GM19467 (cell line): Measurements from ENCODE around the gene PDPN.
"Not testable (repeated sequence)": the region's sequence is repeated elsewhere in the genome, so short reads cannot be mapped to it uniquely, and the experiment has no call there.

Source experiments
- ATAC-seq: cut with Tn5 transposase; IDR thresholded peaks from one replicate; pipeline ENCODE4 v1.9.1; 2021; ENCODE audit warnings: mild to moderate bottlenecking, moderate library complexity; ENCODE audit not compliant: unreplicated experiment

PDPN gene, protein sequence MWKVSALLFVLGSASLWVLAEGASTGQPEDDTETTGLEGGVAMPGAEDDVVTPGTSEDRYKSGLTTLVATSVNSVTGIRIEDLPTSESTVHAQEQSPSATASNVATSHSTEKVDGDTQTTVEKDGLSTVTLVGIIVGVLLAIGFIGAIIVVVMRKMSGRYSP

DNA sequence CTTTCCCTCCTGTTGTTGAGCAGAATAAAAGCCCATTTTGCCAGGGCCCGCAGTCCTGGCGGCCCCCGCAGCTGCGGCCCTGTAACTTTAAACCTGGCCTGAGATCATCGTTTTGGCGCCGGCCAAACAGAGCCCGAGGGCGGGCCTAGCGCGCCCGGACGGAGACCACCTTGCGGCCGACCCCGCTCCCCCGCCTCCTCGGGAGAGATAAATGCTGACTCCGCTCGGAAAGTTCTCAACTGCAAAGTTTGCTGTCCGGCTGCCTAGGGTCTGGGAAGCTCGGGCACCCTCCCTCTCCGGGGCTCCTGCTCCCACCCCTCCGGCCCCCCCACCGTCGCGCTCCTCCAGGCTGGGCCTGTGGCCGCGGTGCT, at the start of gene PDPN:
PDPN (plus strand) TSS at position 238 of the 371 bp plus-strand sequence. CDS start 202 bp downstream, outside the sequence.
- ATAC-seq: no peak

DNA sequence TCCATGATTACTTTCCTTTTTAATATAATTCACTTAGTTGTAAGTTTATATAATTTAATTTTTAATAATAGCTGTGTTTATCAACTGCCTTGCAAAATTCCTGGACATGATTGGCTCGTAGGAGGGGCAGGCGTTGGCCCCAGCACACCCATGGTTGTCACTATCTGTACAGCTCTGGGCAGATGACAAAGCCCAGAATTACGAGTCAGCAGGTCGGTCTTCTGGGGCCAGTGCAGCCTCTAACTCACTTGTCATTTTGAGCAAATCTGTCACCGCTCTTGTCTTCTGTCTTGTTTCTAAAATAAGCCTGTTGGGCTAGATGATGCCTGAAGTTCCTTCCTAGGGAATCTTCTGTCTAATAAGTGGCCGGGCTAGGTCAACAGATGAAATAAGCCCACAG, 48.4 kb upstream of the PDPN start:
- ATAC-seq: no peak

DNA sequence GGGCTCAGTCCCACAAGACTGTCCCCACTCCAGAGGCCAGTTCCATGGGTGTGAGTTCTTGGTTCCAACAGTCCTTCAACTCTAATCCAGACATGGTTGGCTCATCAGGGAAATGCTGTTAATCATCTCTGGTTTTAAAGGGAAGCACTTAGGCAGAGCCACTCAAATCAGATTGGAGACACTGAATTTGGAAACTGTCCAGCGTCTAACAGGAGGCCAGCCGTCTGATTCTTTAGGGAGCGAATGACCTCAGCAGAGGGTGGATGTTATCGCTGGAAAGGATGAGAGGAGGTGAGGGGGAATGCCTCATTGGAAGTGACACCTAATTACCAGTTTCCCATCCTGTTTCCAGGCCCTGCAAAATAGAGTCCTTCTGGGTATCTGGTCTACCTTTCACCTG, 47.1 kb upstream of the PDPN start:
- ATAC-seq: no peak

DNA sequence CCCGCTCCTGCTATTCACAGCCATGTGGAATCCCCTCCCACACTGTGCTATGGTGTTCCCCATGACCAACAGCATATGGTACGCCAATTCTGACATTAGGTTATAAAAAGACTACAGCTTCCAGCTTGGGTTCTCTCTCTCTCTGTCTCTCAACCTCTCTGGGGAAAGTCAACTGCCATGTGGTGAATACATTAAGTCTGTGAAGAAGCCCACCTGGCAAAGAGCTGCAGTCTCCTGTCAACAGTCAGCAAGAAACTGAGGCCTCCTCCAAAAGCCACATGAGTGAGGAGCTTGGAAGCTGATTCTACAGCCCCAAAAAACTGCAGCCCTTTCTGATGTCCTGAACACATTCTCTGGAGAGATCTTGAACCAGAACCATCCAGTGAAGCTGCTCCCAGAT, 44.8 kb upstream of the PDPN start:
- no peak for ATAC-seq

DNA sequence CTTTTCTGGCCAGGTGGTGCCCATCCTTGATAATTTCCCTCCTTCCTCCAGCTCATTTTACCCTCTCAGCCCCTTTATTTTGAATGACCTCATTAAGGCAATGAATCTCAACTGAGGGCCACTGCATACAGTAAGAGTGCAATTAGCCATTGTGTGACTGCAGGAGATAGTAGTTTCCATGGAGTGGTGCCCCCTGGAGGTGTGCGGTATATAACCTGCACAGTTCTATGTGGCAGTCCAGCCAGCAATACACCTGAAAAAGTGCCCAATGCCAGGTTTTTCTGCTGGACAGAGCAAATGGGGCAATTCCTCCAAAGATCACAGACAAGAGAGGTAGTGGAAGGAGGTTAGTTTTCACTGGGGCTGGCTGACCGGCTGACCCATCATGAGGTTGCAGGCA, 43.9 kb upstream of the PDPN start:
- no peak for ATAC-seq

DNA sequence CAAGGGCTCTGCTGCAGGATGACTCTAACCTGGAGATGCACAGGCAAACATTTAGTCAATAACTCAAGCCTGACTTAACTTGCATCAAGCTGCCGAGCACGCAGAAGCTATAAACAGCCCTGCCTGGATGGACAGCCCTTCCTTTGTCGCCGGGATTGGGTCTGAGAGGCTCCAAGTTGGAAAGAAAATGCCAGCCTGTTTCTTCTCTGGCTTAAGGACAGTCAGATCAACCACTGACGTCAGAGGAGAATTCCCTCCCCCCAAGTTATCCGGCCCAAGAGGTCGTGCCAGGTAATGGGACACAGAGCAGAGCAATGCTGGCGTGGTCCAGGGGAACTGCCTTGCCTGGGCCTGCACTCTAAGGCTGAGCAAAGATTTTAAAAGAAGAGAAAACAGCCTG, 42.8 kb upstream of the PDPN start:
- ATAC-seq: no peak

DNA sequence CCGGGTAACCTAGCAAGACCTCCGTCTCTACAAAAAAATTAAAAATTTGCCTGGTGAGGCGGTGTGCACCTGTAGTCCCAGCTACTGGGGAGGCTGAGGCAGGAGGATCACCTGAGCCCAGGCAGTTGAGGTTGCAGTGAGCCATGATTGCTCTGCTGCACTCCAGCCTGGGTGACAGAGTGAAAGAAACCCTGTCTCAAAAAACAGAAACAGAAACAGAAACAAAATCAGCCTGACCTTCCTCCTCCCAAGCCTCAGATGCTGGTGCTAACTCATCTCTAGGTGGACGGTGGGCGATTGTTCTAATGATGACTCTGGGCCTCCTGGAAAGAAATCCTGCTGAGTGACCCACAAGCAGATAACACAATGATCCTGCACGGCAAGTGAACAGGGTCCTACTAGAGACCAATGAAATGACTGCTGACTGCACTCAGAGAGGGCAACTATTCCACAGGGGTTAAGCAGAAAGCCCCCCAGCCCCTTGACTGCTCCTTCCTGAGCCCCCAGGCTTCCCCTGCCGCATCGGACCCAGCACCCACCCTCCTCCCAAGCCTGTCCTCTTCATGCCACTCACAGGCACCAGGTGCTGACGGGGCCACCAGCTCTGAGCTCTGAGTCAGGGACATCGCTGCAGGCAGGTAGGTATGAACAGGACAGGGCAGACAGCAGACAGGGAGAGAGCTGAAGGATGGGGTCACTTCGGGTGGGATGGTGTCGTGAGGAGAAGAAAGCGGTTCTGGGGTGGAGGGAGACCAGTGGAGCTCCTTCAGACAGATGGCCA, 42.0 kb upstream of the PDPN start:
- ATAC-seq: no peak

DNA sequence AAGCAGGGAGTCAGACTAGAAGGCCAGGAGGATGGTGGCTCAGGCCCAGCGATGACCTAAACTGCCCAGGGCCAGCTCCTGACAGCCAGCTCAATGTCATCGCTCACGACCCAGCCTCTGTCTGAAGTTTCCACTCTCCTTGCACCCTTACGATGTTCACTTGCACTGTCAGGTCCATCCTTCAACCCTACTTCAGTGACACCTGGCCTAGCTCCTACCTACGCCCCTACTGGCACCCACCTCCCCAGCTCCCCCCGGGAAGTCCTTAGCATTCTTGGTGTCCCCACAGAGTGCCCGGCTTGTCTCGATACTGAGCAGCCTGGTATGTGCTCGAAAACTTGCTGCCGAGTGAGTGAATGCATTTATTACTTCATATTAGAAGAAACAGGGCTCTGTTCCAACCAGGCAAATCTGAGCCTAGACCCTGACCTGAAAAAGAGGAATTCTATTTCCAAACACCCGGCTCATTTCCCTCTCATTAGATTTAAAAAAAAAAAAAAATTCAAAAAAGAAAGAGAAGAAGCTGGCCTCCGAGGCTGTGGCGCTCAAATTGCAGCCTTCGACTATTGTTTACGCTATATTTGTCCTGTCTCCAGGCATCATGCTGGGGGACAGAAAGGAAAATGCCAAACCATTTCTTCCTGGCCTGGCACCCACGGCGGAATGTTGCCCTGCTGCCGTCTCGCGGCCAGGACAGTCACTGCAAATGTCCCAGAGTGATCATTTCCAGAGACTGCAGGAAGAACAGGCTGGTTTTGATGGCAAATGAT, 40.0 kb upstream of the PDPN start:
- no peak for ATAC-seq

DNA sequence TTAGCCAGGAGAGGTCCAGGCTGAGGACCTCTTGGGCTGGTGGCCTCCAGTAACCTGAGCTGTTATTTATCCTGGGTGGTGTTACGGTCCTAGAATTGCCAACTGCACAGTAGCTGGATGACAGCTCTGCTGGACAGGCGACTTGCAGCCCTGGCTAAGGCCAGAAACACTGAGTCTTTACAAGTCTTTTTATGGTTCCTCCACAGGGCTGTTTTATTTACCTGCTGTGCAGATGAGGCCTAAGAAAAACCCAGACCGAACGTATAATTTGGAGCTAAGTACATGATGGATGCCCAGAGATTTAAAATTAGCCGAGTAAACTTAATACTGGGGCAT, 39.4 kb upstream of the PDPN start:
- ATAC-seq: no peak

DNA sequence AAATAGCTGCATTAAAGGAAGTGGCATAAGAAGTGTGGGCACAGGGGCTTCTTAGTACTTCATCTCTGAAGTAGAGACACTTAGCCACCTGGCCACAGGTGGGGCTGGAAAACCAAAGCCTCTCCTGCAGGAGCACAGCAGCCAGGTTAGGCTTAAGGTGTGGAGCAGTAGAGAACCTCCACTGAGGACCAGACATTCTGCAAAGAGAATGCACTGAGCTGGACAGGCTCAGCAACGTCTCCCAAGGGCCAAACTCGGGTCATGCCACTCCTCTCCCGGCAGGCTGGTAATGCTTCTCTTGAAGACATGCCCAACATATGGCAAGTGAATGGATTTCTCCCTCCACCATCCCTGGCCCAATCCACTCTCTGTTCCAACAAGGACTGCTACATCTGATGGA, 36.8 kb upstream of the PDPN start:
- no peak for ATAC-seq

DNA sequence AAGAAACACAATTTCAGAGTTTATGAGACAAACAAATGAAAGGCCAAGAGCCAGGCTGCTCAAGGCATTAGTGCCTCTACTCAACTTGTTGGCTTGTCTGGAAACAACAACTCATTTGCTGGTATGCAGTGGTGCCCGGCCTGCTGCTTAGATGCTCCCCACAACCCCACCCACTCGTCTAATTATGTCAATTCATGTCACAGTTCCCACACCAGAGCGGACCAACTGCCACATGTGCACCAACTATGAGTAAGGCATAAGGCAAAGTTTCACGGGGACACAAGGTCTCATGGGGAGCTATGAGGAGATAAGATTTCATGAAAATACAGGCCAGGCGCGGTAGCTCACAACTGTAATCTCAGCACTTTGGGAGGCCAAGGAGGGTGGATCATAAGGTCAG, 35.4 kb upstream of the PDPN start:
- ATAC-seq: no peak

DNA sequence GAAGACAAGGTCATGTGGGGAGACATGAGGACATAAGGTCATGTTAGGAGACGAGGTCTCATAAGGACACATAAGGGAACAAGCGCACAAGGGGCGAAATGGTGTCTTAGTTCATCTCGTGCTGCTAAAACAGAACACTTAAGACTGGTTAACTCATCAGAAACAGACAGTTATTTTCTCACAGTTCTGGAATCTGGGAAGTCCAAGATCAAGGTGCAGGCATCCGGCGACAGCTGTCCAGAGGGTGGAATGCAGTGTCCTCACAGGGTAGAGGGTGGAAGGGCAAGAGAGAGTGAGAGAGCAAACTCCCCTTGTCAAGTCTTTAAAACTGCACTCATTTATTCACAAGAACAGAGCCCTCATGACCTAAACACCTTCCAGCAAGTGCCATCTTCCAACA, 34.6 kb upstream of the PDPN start:
- no peak for ATAC-seq

DNA sequence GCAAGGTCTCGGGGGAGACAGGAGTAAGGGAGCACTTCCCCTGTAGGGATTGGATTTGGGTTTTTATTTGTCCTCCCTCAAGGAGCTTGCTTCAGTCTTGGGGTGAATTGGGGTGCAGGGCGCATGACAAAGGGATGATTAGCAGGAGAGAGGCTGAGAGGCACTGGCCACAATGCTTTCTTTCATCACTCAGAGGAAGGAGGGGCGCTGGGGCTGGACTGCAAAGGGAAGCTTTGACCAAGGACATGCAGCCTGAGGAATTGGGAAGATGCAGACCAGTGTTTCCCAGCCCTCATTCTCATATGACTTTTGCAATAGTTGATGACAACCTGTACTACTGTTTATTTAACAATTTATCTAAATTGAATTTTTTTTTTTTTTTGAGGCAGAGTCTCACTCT, 34.1 kb upstream of the PDPN start:
- ATAC-seq: no peak

DNA sequence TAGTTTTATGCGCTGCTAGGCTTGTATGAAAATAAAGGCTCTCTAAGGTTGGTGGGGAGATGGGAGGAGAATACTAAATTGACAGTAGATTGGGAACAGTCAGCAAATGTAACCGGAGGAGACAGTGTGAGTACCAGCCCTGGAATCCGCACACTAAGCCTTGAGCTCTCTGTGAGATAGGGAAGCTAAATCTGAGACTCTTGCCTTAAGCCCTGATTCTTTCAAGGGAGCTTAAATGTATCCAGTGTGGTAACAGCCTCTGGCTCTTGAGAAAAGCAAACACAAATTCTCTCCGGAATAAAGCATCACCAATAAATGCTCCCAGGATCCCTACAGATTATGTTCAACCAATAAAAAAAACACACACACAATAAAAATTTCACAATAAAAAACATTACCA, 33.0 kb upstream of the PDPN start:
- ATAC-seq: no peak

DNA sequence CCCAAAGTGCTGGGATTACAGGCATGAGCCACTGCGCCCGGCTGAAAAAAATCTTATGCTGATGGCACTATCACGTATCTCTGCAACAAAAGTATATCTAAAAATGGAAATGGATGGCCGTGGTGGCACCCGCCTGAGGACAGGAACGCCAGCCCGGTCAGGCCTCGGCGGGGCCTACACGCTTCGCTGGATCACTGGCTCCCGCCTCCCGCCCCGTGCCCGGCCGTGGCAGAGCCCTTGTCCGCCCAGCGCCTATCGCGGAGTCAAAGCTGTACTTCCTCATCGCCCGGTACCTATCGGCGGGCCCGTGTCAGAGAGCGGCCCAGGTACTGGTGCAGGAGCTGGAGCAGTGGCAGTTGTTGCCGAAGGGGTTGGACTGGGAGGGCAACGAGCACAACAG, 28.8 kb upstream of the PDPN start:
- no peak for ATAC-seq

DNA sequence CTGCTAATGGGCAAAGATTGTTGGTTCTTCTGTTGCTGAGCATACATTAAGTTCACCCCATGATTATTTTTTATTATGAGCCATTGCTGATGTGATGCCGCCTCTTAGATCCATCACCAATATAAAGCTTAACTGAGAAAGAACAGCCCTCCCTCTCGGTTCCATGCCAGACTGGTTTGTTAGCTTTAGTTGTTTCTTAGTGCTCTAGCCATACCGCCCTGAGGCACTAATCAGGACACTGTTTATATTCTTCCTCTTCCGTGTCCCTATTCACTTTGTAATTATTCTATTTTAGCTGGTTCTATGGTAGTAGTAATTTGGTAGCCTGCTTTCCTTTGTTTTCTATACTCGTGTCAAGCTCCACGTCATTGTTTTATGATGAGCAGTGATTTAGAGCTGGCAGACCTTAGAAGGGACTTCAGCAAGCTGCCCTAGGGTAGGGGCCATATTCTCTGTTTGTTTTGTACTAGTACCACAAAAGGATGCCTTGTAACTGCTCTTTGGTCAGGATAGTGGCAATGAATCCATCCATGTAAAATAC, 27.3 kb upstream of the PDPN start:
- no peak for ATAC-seq

DNA sequence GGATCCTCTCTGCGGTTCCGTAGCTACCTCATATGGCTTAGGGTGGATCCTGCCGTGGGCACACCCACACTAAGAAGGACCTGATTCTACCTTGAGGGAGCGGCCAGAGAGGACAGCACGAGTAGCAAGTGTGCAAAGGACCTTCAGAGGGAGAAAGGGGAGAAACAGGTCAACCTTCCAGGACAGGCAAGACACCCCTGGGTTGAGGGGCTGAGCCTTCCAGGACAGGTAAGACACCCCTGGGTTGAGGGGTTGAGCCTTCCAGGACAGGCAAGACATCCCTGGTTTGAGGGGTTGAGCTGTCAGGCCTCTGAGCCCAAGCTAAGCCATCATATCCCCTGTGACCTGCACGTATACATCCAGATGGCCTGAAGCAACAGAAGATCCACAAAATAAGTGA, 23.1 kb upstream of the PDPN start:
- no peak for ATAC-seq

DNA sequence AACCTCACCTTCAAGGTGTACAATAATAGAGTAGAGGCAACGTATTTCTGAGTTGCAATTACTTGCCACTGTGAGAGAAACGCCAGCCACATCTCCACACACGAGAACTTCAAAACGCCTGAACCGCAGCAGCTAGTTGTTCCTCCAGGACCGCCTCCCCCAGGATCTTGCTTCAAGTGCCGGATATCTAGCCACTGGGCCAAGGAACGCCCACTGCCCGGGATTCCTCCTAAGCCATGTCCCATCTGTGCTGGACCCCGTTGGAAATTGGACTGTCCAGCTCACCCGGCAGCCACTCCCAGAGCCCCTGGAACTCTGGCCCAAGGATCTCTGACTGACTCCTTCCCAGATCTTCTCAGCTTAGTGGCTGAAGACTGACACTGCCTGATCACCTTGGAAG, 20.7 kb upstream of the PDPN start:
- not testable (repeated sequence) for ATAC-seq

DNA sequence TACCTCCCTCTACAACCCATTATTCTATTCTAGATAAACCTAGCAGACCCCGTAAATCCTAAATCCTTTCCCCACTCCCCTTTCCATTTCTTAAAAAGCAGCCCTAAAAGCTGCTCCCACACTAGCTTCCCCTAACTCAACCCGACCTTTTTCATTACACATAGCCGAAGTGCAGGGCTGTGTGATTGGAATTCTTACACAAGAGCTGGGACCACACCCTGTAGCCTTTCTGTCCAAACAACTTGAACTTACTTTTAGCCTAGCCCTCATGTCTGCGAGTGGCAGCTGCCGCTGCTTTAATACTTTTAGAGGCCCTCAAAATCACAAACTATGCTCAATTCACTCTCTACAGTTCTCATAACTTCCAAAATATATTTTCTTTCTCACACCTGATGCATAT, 19.6 kb upstream of the PDPN start:
- ATAC-seq: no peak

DNA sequence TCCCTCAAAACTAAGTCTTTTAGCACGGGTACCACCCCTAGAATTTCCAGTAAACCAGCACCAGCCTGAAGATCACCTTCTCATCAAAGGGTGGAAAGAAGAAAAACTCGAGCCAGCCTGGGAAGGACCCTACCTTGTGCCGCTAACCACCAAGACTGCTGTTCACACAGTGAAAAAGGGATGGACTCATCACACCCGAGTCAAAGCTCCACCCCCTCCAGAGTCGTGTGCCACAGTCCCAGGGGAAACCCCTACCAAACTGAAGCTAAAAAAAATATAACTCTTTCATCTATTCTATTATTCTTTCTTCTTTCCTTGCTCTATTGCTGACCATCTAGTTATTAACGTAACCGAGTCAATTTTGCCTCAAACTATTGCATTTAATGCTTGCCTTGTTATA, 13.2 kb upstream of the PDPN start:
- ATAC-seq: not testable (repeated sequence)

DNA sequence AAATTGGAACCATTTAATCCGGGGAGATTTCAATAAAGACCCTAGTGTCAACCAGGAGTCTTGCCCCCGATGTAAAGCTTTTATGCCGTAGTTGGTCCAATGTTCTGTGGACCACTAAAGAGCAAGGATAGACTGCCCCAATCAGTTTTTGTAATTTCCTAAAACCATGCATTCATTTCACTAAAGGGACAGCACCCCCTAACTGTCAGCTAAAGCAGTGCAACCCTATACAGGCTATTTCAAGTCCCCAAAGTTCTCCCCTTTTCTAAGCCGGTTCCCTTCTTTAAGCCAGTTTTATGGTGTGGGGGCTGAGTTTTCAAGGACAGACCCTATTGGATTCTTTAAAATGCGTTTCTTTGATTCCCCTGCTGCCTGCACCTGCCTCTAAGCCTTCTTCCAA, 12.7 kb upstream of the PDPN start:
- no peak for ATAC-seq

DNA sequence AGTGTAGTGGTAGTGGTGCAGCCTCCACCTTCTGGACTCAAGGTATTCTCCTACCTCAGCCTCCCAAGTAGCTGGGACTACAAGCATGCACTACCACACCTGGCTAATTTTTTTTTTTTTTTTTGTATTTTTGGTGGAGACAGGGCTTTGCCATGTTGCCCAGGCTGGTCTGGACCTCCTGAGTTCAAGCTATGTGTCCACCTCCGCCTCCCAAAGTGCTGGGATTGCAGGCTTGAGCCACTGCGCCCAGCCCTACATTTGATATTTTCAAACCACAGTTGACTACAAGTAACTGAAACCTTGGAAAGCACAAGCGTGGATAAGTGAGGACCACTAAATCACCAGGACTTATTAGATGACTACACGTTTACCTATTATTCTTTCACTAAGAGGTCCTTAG, 10.0 kb upstream of the PDPN start:
- ATAC-seq: no peak
